Endothelial cell of umbilical vein (primary cell): ENCODE measurements around the gene SSTR5. TPM values are rescaled to one million over a fixed set of nuclear protein-coding genes. Genes with fewer than 3 reads are reported as not detected.

Experiments used
- BruUV-seq: library from RNA; stranded (reverse); fragments of 400-500 nt; replicated peaks from 2 replicates; lab custom pipeline; 2021; lab: Mats Ljungman, UMichigan
- CTCF ChIA-PET: fragments of 300-600, 350-600 bp; sonication (Branson Sonifier 250); formaldehyde crosslinking; loops from one replicate; lab custom pipeline; 2021; ENCODE audit warnings: antibody characterized with exemption, inconsistent platforms; lab: Charles Lee
- POLR2A ChIA-PET: fragments of 300-600, 350-600 bp; sonication (Branson Sonifier 250); formaldehyde crosslinking; loops from one replicate; lab custom pipeline; 2021; ENCODE audit warnings: antibody characterized with exemption, inconsistent platforms; lab: Charles Lee
- DNase-seq: peaks from one replicate; pipeline ENCODE4 v3.0.0-alpha.2; 2011; ENCODE audit warnings: low read depth, low spot score
- FAIRE-seq: peaks from 2 replicates; lab custom pipeline; 2011; peaks lifted over from hg19 to GRCh38; lab: Jason Lieb, UNC
- H2AFZ ChIP-seq: 2 replicates; pipeline ENCODE4 v1.6.0; 2012; ENCODE audit warnings: low read depth, low read length, control low read depth, inconsistent platforms
- H3K27ac ChIP-seq: 2 replicates; pipeline ENCODE4 v1.5.1; 2011; ENCODE audit warnings: low read depth, mild to moderate bottlenecking, control low read depth, low read length, moderate library complexity; ENCODE audit not compliant: insufficient read depth
- H3K27me3 ChIP-seq, 2 experiments: 2 replicates each; pipeline versions ENCODE4 v1.6.0 to v1.6.1; 2011; ENCODE audit warnings: low read length in 2 of 2, mixed read lengths in 1 of 2; ENCODE audit not compliant: control insufficient read depth in 2 of 2, insufficient read depth in 2 of 2
- H3K36me3 ChIP-seq, 2 experiments: 2 replicates in 1 of 2; 3 replicates in 1 of 2; pipeline ENCODE4 v1.5.1; 2011; ENCODE audit warnings: low read length in 2 of 2, mild to moderate bottlenecking in 1 of 2, moderate library complexity in 1 of 2; ENCODE audit not compliant: control insufficient read depth in 2 of 2, insufficient read depth in 2 of 2; ENCODE audit errors: extremely low read depth in 1 of 2
- H3K4me1 ChIP-seq: 3 replicates; pipeline ENCODE4 v1.5.1; 2011; ENCODE audit warnings: mild to moderate bottlenecking, low read length; ENCODE audit not compliant: control insufficient read depth, insufficient read depth; ENCODE audit errors: extremely low read depth
- H3K4me2 ChIP-seq: 2 replicates; pipeline ENCODE4 v1.6.1; 2011; ENCODE audit warnings: low read length, control low read depth, mixed read lengths; ENCODE audit not compliant: insufficient read depth
- H3K4me3 ChIP-seq, 3 experiments: fragments of 200-600 bp in 1 of 3; sonication (generic), shearing (Covaris generic) in 1 of 3; replicated peaks in 1 of 3; 2 replicates each; pipeline ENCODE4 v1.5.1; 2011 to 2016; ENCODE audit warnings: control low read depth in 3 of 3, low read length in 3 of 3, mild to moderate bottlenecking in 2 of 3, inconsistent platforms in 1 of 3, low read depth in 1 of 3, moderate library complexity in 1 of 3; ENCODE audit not compliant: insufficient read depth in 1 of 3
- H3K79me2 ChIP-seq: 2 replicates; pipeline ENCODE4 v1.6.0; 2012; ENCODE audit warnings: low read length, inconsistent platforms; ENCODE audit not compliant: control insufficient read depth, insufficient read depth
- H3K9ac ChIP-seq: replicated peaks from 2 replicates; pipeline ENCODE3; 2011; ENCODE audit warnings: low read length, control low read depth; ENCODE audit not compliant: insufficient read depth; ENCODE audit errors: extremely low read depth
- H3K9me1 ChIP-seq: replicated peaks from 3 replicates; pipeline ENCODE4 v1.6.0; 2011; ENCODE audit warnings: mild to moderate bottlenecking, low read length; ENCODE audit not compliant: control insufficient read depth, insufficient read depth; ENCODE audit errors: extremely low read depth
- H3K9me3 ChIP-seq: replicated peaks from 2 replicates; pipeline ENCODE4 v1.5.1; 2012; ENCODE audit warnings: low read length, inconsistent platforms; ENCODE audit not compliant: control insufficient read depth, insufficient read depth
- H4K20me1 ChIP-seq: replicated peaks from 2 replicates; pipeline ENCODE3; 2011; ENCODE audit warnings: mild to moderate bottlenecking, low read length; ENCODE audit not compliant: control insufficient read depth, insufficient read depth; ENCODE audit errors: extremely low read depth
- CTCF ChIP-seq, 2 donors: IDR thresholded peaks; 1 replicate in 1 of 2; 2 replicates in 1 of 2; pipeline ENCODE4 v1.5.1; 2011; ENCODE audit warnings: low read length in 2 of 2, mild to moderate bottlenecking in 2 of 2, moderate library complexity in 2 of 2, control low read depth in 1 of 2, inconsistent platforms in 1 of 2, low read depth in 1 of 2; ENCODE audit not compliant: insufficient read depth in 1 of 2; ENCODE audit errors: extremely low read depth in 1 of 2
- EZH2 ChIP-seq: IDR thresholded peaks from 2 replicates; pipeline ENCODE4 v1.6.1; 2012; ENCODE audit warnings: borderline replicate concordance, low read depth, mild to moderate bottlenecking, moderate library complexity, low read length, inconsistent platforms; ENCODE audit not compliant: severe bottlenecking
- FOS ChIP-seq: IDR thresholded peaks from 2 replicates; pipeline ENCODE4 v1.6.1; 2011; ENCODE audit warnings: mild to moderate bottlenecking, low read length, moderate library complexity, borderline replicate concordance; ENCODE audit not compliant: insufficient read depth
- GATA2 ChIP-seq: IDR thresholded peaks from 2 replicates; pipeline ENCODE4 v1.7.0; 2011; ENCODE audit warnings: low read depth, mild to moderate bottlenecking, moderate library complexity, mixed read lengths, low read length; ENCODE audit not compliant: insufficient read length, insufficient read depth
- JUN ChIP-seq: IDR thresholded peaks from 2 replicates; pipeline ENCODE4 v1.6.1; 2011; ENCODE audit warnings: borderline replicate concordance, low read depth; ENCODE audit not compliant: insufficient read length, insufficient read depth
- MYC ChIP-seq: IDR thresholded peaks from one replicate; pipeline ENCODE4 v1.6.1; 2011; ENCODE audit warnings: mild to moderate bottlenecking, low read depth, low read length
- POLR2A ChIP-seq: IDR thresholded peaks from 2 replicates; pipeline ENCODE4 v1.6.1; 2012; ENCODE audit warnings: low read depth, mild to moderate bottlenecking, control low read depth, low read length
- POLR2AphosphoS5 ChIP-seq: IDR thresholded peaks from 2 replicates; pipeline ENCODE4 v1.6.1; 2012; ENCODE audit warnings: low read depth, mild to moderate bottlenecking, control low read depth, low read length, moderate library complexity; ENCODE audit not compliant: insufficient read depth
- dilution Hi-C: fragments of 300-500 bp; cut with MboI; formaldehyde crosslinking; loops from one replicate; pipeline ENCODE4 v1.15.0; 2019; ENCODE audit warnings: low sequenced_read_pairs; ENCODE audit not compliant: extremely low pct_ligation_motif_present
- intact Hi-C: fragments of 100-400 bp; cut with micrococcal nuclease; formaldehyde crosslinking; loops from one replicate; pipeline ENCODE4 v1.10.0; 2022
- polyA plus RNA-seq, 4 experiments: library from polyadenylated mRNA; depleted of rRNA in 3 of 4; stranded (reverse) in 3 of 4; unstranded in 1 of 4; fragments of >200 nt; gene quantifications; 2 replicates each; pipeline versions ENCODE4 v1.2.1 to v1.2.3, GENCODE V29; 2011 to 2012; ENCODE audit warnings: missing spikeins in 1 of 4
- total RNA-seq: library from RNA; stranded (reverse); gene quantifications from 2 replicates; pipeline ENCODE4 v1.2.3, GENCODE V29; 2021
- TF ChIP-seq, protein P1 (sequence below): IDR thresholded peaks from 2 replicates; pipeline ENCODE4 v1.6.1; 2011; ENCODE audit not compliant: insufficient read depth, insufficient read length

SSTR5 gene
- total and polyA plus RNA-seq, 2 donors (not counting 3 experiments of a cell fraction or from before 2014, with no cell fraction given) = 0.24 to 0.52 TPM

GRCh38 chr16:1035066-1035415 lies 37.5 kb upstream of the SSTR5 start:
- Histone ChIP-seq H3K9me1 (no peaks in the 10 kb centered on the region), H2AFZ (no peak overlapping the region), H3K79me2 (no peaks in the 10 kb centered on the region), H3K4me1 (no peaks in the 10 kb centered on the region), H3K36me3 (no peaks in the 10 kb centered on the region), H3K9ac (no peak overlapping the region), H3K27ac (no peak overlapping the region), H3K4me2 (no peak overlapping the region), H4K20me1 (no peaks in the 10 kb centered on the region), H3K4me3 (no peak overlapping the region), H3K27me3 (no peaks in the 10 kb centered on the region), H3K9me3 (no peaks in the 10 kb centered on the region)
- TF ChIP-seq GATA2 (no peak), POLR2AphosphoS5 (no peak), FOS (no peak), POLR2A (no peak), EZH2 (no peak), JUN (no peak), MYC (no peak), CTCF (IDR thresholded peaks at IDR 0.05; ENCODE audit: extremely low read depth in 1 of 2, insufficient read depth in 1 of 2, low read depth in 1 of 2, low read length in 2 of 2) (no peak)
- TF ChIP-seq, protein P1, sequence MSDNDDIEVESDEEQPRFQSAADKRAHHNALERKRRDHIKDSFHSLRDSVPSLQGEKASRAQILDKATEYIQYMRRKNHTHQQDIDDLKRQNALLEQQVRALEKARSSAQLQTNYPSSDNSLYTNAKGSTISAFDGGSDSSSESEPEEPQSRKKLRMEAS = no peak
- intact Hi-C loops = no loop called here
- BruUV-seq = no TSS peak
- FAIRE-seq = no peak
- dilution Hi-C loops = no loop called here
- DNase-seq = no peak
- POLR2A ChIA-PET = no interaction called here
- CTCF ChIA-PET = no interaction called here
